GM18861 (cell line): ENCODE measurements around the gene ARVCF.

ENCODE experiments used
- ATAC-seq: cut with Tn5 transposase; IDR thresholded peaks from one replicate; pipeline ENCODE4 v1.9.1; 2021; ENCODE audit not compliant: unreplicated experiment

The ARVCF gene

DNA sequence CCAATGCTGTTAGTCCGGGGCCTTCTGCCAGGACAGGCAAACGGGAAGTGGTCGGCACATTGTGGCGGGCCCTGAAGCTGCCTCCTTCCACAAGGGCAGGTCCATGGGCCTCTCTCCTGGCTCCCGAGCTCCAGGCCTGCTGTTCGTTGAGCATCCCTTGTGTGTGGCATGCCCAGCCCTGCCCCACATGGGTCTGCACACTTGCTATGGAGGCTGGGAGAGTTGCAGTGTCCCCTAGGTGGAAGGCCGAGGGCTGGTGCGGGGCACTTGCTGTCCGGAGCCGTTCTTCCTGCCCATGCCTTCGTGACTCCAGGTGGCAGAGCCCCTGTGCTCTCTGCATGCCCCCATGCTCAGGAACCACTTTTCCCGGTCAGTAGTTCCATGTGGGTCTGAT is 37.4 kb upstream of the ARVCF start:
- ATAC-seq: no peak

DNA sequence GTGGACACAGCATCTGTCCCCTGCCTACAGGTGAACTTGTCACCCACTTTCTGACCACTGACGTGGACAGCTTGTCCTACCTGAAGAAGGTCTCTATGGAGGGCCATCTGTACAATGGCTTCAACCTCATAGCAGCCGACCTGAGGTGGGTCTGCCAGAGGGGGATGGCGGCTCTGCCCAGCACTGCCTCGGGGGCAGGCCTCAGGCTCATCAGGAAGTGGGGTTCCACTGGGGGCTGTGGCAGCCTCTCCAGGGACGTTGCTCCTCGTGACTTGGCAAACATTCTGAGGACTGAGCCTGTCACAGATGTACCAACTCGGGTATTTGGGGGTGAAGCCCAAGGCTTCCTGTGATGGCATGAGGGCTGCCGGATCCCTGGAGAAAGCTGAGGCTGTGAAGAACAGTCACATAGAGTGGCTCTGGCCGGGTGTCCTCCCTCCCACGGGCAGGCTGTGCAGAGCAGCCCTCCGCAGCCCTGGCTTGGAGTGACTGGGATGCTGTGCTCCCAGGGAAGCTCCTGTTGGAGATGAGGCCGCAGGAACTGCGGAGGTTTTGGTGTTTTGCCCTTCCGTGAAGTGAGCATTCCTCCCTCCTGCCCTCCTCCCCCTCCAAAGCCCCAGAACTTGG is 36.9 kb upstream of the ARVCF start:
- no peak for ATAC-seq

DNA sequence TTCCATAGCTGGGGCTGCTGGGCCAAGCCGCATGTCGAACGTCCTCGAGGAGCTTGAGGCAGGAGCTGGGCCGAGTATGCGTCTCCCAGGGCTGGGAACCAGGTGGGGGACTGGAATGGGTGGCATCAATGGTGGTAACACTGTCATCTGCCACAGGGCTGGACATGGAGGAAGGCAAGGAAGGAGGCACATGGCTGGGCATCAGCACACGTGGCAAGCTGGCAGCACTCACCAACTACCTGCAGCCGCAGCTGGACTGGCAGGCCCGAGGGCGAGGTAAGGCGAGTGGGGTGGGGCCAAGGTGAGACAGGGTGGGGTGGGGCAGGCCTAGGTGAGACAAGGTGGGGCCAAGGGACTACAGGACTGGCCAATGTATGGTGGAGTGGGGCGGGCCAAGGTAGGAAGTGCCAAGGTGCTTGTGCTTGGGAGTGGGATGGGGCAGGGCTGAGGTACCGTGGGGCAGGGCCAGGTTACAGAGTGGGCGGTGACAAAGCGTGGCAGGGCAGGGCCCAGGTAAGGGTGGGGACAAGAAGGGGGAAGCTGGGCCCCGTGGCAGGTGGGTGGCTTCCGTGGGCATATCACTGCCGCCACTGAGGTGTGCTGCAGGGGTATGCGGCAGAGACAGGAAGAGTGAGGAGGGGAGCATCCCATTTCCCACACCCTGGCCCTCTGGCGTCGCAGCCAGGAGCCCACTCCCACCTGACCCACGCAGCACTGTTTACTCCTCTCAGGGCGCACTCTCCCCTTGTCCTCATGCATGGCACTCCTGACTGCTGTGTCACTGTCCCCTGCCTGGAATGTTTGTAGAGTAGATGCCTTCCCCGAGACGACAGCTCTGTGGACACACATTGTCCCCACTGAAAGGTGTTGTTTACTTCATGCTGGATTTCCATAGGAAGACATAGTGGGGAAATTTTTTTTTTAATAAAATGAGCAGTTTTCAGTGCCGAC is 36.0 kb upstream of the ARVCF start:
- no peak for ATAC-seq

DNA sequence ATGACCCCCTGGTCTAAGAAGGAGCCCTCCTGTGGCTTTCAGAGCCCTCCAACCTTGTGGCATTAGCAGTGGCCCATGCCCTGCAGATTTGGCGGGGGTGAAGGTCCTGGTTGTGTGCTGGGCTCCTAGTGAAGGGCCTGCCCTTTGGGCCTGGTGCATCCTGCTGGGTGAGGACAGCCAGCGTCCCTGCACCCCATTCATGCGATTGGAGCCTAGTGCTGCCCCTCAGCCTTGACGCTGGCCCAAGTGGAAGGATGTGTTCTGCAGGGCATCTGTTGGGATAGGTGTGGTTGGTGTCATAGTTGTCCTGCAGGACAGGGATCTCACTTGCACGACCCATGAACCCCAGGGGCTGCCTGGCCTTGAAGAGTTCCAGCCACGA is 35.3 kb upstream of the ARVCF start:
- ATAC-seq: no peak

DNA sequence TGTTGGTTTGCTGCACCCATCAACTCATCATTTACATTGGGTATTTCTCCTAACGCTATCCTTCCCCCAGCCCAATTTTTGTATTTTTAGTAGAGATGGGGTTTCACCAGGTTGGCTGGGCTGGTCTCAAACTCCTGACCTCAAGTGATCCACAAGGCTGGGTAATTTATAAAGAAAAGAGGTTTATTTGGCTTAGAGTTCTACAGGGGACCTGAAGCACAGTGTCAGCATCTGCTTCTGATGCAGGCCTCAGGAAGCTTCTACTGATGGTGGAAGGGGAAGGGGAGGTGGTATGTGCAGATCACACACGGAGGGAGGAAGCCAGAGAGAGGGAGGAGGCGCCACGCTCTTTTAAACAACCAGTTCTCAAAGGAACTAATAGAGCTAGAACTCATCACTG is 30.1 kb upstream of the ARVCF start:
- ATAC-seq: no peak

DNA sequence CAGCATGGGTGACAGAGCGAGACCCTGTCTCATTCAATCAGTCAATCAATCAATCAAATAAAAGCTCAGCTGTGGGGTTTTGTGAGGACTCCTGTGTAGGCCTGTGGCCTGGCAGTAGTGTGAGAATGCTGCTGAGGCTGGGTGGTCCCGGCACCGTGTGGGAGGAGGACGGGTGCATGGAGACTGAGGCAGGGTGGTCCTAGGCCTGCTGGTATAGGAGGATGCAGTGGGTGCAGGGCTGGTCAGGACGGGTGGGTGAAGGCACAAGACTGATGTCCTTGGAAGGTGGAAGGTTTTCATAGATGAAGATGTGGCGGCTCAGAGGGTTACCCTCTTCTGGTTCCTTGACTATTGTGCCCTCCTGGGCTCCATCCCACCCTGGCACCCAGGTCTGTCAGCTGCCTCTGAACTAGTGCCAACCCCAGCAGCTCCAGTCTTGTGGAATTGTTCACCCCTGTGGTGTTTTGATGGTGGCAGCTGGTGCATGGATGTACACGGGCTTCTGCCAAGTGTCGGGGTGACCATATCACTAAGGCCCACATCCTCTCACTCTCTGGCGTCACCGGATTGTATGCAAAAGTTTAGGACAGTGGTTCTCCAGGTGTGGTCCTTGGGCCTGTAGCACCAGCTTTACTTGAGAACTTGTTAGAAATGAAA is 28.0 kb upstream of the ARVCF start:
- ATAC-seq: no peak

DNA sequence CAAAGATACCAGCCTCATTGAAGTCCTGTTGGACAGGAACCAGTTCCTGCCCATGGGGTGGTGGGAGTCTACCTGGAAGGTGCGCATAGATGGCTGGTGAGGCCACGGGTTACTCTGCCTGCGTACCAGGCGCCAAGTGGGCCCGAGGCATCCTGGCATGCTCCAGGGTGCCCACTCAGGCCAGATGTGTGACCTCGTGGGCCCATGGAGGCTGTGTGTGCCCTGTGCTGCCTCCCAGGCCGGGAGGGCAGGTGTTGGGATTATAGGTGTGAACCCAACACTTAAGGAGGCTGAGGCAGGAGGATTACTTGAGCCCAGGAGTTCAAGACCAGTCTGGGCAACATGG is 27.3 kb upstream of the ARVCF start:
- no peak for ATAC-seq

DNA sequence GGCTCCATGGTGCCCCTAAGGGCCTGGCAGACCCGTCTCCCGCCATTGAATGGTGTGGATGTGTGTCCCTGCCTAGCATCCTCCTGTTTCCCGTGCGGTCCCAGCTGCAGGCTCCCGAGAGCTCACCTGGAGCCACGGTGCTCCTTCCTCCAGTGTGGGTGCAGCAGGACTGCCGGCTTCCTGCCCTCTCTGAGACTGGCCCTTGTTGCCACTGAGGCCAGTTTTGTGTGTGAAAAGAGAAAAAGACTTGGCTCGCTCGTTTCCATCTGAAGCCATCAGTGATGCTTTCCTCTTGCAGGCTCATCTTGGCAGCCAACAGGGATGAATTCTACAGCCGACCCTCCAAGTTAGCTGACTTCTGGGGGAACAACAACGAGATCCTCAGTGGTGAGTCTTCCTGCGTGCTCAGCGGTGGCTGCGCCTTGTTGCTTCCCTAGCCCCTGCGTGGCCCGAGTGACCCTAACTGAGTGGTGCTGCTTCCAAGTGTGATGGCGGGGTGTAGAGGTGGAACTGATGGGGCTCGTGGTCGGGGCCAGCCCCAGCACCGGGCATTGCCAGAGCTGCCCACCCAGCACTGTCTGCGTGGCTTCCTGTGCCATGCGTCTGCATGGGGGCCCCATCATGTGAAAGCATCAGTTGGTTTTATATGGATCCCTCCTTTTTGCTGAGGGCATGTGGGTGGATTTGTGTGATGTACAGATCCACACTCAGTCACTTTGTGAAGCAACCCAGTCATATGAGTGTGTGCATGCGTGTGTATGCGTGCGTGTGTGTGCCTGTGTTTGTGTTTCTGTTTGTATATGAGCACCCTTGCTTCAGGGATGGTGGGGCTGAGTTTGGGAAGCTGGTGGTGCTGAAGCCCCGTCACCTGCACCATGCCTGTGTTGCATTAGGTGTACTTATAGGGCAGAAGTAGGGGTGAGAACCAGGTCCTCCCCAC is 26.7 kb upstream of the ARVCF start:
- no peak for ATAC-seq

DNA sequence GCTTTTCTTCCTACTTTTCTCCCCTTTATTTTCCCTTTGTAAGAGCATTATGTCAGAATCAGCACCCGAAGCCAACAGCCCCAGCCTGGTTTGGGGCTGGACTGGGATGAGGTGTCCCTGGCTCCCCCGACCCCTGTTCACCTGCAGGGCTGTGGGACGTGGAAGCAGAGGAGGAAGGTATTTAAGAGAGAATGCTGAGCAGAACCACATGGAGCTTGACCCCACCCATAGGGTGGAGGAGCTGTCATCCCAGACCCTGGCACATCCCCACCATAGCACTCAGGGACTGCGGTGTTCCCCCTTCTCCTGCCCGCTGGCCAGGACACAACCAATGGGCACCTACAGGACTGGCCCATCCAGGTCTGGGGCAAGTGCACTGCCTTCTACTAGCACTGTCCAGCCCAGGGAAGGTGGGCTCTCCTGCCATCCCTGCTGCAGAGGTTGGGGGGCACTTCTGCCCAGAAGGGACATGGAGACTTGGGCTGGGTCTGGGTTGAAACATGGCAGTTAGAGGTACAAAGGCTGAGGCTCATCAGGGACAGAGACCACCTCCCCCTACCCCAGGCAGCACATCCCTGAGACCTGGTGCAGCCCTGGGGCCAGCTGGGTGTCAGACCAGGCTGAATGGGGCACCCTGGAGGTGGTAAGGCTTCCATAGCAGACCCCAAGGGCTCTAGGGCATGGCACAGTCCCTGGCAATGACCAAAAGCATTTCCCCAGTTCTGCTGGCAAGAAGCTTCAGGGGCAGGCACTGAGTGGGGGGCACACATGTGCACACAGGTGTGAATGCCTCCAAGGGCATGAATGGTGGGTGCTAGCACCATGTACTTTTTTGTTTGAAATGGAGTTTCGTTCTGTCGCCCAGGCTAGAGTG is 23.9 kb upstream of the ARVCF start:
- ATAC-seq: no peak

DNA sequence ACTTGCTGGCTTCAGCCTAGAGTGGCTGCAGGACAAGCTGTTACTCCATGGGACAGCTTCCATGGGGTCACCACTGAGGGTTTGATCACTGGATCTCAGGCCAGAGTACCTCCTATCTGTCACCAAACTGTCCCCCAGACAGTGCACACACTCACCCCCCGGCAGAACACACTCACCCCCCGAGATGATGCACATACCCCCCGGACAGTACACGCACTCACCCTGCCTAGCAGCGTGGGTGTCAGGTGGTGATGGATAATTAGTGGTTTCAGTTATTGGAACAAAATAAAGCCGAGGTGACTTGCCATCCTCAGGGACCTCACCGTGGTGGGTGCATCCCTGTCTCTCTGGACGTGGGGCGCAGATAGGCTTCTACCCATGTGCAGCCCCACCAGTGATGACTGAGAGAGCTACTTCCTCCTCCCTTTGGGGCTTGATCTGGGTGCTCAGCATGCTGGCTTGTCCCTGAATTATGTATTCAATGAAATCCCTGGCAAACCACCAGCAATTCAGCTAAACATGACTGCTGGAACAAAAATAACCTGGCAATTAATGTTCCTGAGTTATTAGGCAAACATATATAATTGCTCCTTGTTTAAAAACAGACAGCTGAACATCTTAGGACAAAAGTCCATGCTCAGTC is 23.2 kb upstream of the ARVCF start:
- ATAC-seq: no peak

DNA sequence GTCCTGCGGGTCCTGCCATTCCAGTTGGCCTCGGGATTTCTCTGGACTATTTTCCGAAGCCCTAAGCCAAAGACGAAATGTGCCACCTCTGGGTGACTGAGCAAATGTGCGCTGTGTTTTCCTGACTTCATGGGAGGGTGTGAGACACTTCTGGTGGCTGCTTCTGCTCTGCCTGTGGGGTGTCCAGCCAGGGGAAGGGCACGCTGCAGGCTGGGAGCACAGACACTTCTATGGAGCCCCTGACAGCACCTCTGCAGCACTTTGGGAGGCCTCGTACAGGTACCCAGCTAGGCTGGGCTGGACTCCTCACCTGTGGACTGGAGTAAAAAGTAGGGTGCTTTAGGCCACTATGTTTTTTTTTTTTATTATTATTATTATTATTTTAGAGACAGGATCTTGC is 22.0 kb upstream of the ARVCF start:
- no peak for ATAC-seq

DNA sequence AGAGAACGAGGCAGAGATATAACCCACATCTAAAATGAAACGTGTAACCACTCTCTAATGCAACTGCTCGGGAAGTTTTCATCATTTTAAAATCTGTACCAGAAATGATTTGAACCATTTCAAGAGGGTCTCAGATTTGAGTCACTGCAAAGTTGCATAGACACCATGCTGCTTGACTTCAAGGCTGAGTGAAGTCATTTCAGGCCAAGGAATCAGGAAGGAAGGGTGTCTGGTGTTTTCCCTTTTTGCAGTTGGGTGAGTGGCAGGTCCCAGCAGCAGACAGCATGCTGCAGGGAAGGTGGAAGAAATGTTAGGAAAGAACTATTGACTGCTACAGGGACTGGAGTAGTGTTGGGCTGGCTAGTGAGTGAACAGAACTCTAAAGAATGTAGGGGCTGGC is 20.8 kb upstream of the ARVCF start:
- no peak for ATAC-seq

DNA sequence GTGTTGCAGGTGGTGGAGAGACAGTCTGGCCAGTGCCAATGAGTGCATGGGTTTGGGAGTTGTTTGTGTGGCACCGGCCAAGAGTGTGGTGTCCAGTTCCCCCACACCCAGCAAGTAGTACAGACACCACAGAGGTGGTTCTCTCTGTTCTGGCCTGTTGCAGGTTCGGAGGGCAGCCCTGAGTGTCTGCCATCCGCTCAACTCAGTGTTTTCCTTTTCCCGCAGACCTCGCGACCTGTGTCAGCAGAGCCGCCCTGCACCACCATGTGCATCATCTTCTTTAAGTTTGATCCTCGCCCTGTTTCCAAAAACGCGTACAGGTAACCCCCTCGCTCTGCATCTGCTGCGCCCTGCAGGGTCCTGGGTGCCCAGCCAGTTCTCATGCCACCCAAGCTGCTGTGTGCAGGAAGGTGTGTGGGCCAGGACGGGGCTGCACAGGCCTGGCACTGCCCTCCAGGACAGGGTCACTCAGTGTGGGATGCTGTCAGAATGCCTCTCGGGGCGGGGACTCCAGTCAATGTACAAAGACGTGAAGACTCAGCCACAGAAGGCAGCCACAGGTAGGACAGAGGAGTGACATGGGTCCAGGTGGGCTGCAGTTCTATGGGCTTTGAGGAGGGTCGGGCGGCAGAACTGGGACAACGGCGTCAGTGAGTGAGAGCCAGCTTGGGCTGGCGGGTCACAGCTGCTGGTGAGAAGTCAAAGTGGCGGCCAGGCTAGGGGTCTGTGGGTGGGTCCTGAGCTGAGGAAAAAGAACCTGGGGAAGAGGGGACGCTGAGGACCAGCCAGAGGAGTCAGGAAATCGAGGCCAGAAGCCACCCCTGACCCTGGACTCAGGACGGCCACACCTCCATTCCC is 20.1 kb upstream of the ARVCF start:
- no peak for ATAC-seq

DNA sequence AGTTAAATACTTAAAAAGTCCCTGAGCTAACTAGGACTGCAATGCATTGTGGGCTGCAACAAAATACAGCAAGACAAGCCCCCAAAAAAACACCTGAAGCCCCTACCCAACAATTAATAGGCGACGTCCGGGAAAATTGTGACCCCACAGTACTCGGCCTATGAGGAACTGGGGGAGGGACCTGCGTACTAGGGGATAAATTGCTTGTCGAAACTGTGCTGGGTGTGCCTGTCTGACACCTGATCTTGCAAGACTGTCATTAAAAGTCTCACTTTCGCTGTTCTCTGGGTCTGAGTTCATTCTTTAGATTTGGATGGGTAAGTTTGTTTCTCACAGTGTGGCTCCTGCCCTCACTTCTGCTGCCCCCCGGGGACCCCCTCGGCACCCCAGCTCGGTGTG is 19.5 kb upstream of the ARVCF start:
- ATAC-seq: no peak

DNA sequence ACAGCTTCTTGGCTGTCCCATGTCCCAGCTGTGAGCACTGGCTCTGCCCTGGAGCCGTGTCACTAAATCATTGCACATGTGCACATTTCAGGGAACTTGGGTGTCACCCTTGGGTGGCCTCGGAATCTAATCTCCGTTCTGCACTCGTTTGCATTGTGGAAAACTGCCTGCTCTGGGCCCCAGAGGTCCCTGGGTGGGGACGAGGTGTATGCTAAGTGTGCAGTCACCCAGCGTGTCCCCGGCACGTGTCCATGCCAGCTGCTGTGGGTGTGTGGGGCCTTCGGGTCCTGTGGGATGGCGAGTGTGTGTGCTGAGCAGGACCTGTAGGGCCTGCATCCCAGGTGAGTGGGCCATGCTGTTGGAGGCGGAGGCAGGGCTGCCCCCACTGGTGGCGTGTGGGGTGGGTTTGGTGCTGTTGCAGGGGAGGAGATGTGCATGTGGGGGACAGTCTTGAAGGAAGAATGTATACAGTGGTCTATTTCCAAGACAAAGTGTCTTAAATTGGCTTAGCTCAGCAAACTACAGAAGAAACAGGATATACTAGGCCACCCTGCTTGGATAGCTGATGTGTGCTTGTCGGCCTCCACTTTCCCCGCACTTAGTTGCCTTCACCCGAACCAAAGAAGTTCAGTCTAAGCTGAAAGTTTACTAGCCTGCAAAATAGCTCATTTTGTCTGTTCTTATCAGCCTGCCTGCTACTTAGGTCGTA is 18.9 kb upstream of the ARVCF start:
- ATAC-seq: no peak

DNA sequence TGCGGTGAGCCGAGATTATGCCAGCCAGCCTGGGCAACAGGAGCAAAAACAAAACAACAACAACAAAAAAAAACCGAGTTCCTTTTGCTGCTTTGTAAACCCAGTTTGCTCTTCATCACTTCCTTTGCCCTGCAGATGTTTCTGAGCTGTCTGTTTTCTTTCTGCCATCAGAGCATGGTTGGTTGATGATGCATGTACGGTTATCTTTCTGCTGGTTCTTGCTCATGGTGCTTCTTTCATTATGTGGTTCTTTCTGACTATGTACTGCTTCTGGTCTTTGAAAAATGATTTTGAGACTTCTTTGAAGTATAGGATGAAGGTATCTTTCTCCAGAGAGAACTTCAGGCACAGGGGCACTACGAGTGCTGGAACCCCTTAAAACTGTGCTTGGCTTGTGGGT is 17.5 kb upstream of the ARVCF start:
- ATAC-seq: no peak

DNA sequence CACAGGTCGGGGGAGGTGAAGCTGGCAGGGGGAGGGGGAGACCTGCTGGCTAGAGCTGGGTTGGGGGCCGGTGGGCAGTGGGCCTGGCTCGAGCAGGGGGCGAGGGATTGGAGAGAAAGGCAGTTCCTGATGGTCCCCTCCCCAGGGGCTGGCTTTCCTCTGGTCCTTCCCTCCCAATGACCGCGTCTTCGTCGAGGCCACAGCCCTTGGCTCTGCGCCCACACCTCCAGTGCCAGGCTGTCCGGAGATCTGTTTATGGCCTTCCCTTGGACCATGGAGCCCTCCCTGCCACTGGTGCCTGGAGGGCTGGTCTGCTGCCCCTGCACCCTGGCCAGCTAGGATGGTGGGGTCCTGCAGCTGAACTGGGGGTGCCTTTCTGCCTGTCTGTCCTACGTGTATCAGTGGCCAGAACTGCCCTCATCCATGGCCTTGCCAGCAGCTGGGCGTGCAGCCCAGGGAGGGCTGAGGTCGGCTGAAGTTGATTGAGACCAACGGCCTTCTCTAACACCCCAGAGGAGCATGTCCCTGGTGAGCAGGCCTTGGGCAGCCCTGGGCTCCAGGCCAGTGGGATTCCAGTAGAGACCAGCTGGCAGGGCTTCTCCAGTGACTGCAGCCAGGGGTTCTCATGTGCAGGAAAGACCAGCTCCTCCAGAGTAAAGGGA is 16.6 kb upstream of the ARVCF start:
- ATAC-seq: no peak
